ENCODE data around the gene C1QTNF1. TPM values are rescaled to one million over a fixed set of nuclear protein-coding genes. Genes with fewer than 3 reads are reported as not detected.

C1QTNF1 gene
- total and polyA plus RNA-seq, 2 donors (not counting 3 experiments of a cell fraction or from before 2014, with no cell fraction given): 2.5 to 4.0 TPM

DNA sequence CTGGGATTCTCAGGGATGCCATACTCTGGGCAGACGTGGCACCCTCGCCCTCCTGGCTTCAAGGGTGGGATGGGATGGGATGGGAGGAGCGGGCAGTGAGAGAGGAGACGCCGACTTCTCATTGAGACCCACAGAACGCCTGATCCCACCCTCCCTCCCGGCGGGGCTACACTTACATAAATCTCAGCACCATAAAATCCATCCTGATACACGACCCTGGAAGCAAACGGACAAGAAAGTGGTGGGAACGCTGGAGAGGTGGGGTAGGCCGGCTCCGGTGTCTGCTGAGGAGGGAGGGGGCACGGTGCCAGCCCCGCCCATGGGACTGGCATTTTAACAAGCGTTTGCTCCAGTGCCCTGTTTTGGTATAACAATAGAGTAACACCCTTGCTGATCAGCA, 72.5 kb downstream of the C1QTNF1 start:
- intact Hi-C loops (cut with micrococcal nuclease) (no loop called here), dilution Hi-C loops (cut with MboI; ENCODE audit: extremely low pct_ligation_motif_present, low sequenced_read_pairs) (no loop called here)
- H3K4me2 ChIP-seq (ENCODE audit: insufficient read depth, low read length): no peak overlapping the region
- H3K4me1 ChIP-seq (ENCODE audit: control insufficient read depth, extremely low read depth, insufficient read depth, low read length): no peaks in the 10 kb centered on the region
- ChIA-PET CTCF (interaction anchor here (4.0 kb wide), 1 partner anchor 295 kb away, joined by 28 read pairs; no protein-coding TSS in a partner anchor), POLR2A (no interaction called here)
- TF ChIP-seq POLR2AphosphoS5 (IDR thresholded peaks at IDR 0.05; ENCODE audit: insufficient read depth, low read depth, low read length) (no peak), FOS (IDR thresholded peaks at IDR 0.05; ENCODE audit: borderline replicate concordance, insufficient read depth, low read length) (no peak), EZH2 (IDR thresholded peaks at IDR 0.05; ENCODE audit: borderline replicate concordance, low read depth, low read length, severe bottlenecking) (no peak), GATA2 (IDR thresholded peaks at IDR 0.05; ENCODE audit: insufficient read depth, insufficient read length, low read depth, low read length) (no peak), POLR2A (IDR thresholded peaks at IDR 0.05; ENCODE audit: low read depth, low read length) (no peak), JUN (IDR thresholded peaks at IDR 0.05; ENCODE audit: borderline replicate concordance, insufficient read depth, insufficient read length, low read depth) (no peak), MYC (IDR thresholded peaks at IDR 0.05; ENCODE audit: low read depth, low read length) (no peak)
- TF ChIP-seq, protein P1, sequence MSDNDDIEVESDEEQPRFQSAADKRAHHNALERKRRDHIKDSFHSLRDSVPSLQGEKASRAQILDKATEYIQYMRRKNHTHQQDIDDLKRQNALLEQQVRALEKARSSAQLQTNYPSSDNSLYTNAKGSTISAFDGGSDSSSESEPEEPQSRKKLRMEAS (IDR thresholded peaks at IDR 0.05; ENCODE audit: insufficient read depth, insufficient read length): no peak
- H3K27me3 ChIP-seq (ENCODE audit: control insufficient read depth in 2 of 2, insufficient read depth in 2 of 2, low read length in 2 of 2): peaks cover 9 to 10% of the 10 kb centered on the region in 2 experiments
- DNase-seq (ENCODE audit: low read depth, low spot score) (no peak), FAIRE-seq (no peak)
- H3K36me3 ChIP-seq (ENCODE audit: control insufficient read depth in 2 of 2, extremely low read depth in 1 of 2, insufficient read depth in 2 of 2, low read length in 2 of 2): no peaks in the 10 kb centered on the region
- no peaks in the 10 kb centered on the region for H4K20me1 ChIP-seq (replicated peaks; ENCODE audit: control insufficient read depth, extremely low read depth, insufficient read depth, low read length)
- no peaks in the 10 kb centered on the region for H3K9me3 ChIP-seq (replicated peaks; ENCODE audit: control insufficient read depth, insufficient read depth, low read length)
- H3K4me3 ChIP-seq (replicated peaks in 1 of 3; ENCODE audit: insufficient read depth in 1 of 3, low read depth in 1 of 3, low read length in 3 of 3): no peak overlapping the region
- H3K9me1 ChIP-seq (replicated peaks; ENCODE audit: control insufficient read depth, extremely low read depth, insufficient read depth, low read length): no peaks in the 10 kb centered on the region
- no TSS peak for BruUV-seq (replicated peaks)
- no peaks in the 10 kb centered on the region for H3K79me2 ChIP-seq (ENCODE audit: control insufficient read depth, insufficient read depth, low read length)
- H3K9ac ChIP-seq (replicated peaks; ENCODE audit: extremely low read depth, insufficient read depth, low read length): no peak overlapping the region
- no peak overlapping the region for H3K27ac ChIP-seq (ENCODE audit: insufficient read depth, low read depth, low read length)
- H2AFZ ChIP-seq (ENCODE audit: low read depth, low read length): no peak overlapping the region
